Panc1 (cell line): ENCODE data around the gene ZBTB46.

Experiments
- POLR2AphosphoS5 ChIP-seq: IDR thresholded peaks from 2 replicates; pipeline ENCODE4 v1.6.1; 2012; ENCODE audit warnings: mild to moderate bottlenecking, low read depth, low read length, moderate library complexity
- TF ChIP-seq, protein P1 (sequence below): fragments of 450-650 bp; IDR thresholded peaks from 2 replicates; pipeline ENCODE4 v1.5.1; 2017; ENCODE audit warnings: mild to moderate bottlenecking
- TF ChIP-seq, protein P2 (sequence below), 2 experiments: IDR thresholded peaks; 2 replicates each; pipeline ENCODE4 v1.6.1; 2011 to 2012; ENCODE audit warnings: low read depth in 2 of 2, control low read depth in 1 of 2, low read length in 1 of 2, mild to moderate bottlenecking in 1 of 2, moderate library complexity in 1 of 2; ENCODE audit not compliant: insufficient read depth in 1 of 2

DNA sequence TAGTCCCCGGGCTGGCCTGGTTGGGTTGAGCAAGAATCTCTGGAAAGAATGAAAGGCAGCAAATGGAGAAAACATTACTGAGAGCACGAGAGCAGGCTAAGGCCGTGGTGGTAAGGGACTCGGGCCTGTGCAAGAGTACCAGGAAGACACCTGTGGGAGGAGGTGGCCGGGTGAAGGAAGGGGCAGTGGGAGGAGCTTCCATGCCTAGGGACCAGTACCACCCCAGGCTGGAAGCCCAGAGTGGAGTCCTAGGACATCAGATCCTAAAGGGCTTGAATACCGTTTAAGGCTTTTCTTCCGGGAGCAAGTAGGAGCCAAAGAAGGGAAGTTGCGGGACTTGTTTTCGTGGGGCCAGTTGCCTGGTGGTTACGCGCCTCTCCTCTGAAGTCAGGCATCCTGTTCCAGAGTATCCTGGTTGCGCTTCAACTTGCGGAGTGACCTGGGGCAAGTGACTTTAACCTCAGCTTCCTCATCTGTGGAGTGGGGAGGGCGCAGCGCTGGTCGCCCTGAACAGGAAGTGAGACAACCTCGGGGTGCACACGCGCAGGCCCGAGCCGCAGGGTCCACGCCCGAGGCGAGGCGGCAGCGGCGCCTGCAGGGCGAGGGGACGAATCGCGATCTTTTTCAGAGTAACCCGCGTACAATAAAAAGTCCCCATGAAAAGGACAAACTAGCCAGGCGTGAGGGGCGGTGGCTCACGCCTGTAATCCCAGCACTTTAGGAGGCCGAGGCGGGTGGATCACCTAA, 32.9 kb upstream of the ZBTB46 start:
- TF ChIP-seq, protein P1, sequence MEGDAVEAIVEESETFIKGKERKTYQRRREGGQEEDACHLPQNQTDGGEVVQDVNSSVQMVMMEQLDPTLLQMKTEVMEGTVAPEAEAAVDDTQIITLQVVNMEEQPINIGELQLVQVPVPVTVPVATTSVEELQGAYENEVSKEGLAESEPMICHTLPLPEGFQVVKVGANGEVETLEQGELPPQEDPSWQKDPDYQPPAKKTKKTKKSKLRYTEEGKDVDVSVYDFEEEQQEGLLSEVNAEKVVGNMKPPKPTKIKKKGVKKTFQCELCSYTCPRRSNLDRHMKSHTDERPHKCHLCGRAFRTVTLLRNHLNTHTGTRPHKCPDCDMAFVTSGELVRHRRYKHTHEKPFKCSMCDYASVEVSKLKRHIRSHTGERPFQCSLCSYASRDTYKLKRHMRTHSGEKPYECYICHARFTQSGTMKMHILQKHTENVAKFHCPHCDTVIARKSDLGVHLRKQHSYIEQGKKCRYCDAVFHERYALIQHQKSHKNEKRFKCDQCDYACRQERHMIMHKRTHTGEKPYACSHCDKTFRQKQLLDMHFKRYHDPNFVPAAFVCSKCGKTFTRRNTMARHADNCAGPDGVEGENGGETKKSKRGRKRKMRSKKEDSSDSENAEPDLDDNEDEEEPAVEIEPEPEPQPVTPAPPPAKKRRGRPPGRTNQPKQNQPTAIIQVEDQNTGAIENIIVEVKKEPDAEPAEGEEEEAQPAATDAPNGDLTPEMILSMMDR: no peak; the same call in 1 of the 2 replicates
- TF ChIP-seq, protein P2, sequence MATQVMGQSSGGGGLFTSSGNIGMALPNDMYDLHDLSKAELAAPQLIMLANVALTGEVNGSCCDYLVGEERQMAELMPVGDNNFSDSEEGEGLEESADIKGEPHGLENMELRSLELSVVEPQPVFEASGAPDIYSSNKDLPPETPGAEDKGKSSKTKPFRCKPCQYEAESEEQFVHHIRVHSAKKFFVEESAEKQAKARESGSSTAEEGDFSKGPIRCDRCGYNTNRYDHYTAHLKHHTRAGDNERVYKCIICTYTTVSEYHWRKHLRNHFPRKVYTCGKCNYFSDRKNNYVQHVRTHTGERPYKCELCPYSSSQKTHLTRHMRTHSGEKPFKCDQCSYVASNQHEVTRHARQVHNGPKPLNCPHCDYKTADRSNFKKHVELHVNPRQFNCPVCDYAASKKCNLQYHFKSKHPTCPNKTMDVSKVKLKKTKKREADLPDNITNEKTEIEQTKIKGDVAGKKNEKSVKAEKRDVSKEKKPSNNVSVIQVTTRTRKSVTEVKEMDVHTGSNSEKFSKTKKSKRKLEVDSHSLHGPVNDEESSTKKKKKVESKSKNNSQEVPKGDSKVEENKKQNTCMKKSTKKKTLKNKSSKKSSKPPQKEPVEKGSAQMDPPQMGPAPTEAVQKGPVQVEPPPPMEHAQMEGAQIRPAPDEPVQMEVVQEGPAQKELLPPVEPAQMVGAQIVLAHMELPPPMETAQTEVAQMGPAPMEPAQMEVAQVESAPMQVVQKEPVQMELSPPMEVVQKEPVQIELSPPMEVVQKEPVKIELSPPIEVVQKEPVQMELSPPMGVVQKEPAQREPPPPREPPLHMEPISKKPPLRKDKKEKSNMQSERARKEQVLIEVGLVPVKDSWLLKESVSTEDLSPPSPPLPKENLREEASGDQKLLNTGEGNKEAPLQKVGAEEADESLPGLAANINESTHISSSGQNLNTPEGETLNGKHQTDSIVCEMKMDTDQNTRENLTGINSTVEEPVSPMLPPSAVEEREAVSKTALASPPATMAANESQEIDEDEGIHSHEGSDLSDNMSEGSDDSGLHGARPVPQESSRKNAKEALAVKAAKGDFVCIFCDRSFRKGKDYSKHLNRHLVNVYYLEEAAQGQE (IDR thresholded peaks at IDR 0.05; ENCODE audit: insufficient read depth in 1 of 2, low read depth in 2 of 2, low read length in 1 of 2): 0 out of 4 replicates have a peak, but pooled peaks of 1 of the 2 experiments have one; percentile 20
- no peak for TF ChIP-seq POLR2AphosphoS5
